RCC 7860 (cell line): ENCODE measurements around the gene SLC25A30.
A peak's percentile ranks its signal among the peaks of the same experiment; 100 is the strongest.
"Not testable (repeated sequence)": the region's sequence is repeated elsewhere in the genome, so short reads cannot be mapped to it uniquely, and the experiment has no call there.

ENCODE experiments used
- DNase-seq: peaks from one replicate; pipeline ENCODE4 v3.0.0-alpha.2; 2015; ENCODE audit warnings: low spot score
- FAIRE-seq: peaks from 2 replicates; lab custom pipeline; 2012; peaks lifted over from hg19 to GRCh38; lab: Jason Lieb, UNC

The SLC25A30 gene

DNA sequence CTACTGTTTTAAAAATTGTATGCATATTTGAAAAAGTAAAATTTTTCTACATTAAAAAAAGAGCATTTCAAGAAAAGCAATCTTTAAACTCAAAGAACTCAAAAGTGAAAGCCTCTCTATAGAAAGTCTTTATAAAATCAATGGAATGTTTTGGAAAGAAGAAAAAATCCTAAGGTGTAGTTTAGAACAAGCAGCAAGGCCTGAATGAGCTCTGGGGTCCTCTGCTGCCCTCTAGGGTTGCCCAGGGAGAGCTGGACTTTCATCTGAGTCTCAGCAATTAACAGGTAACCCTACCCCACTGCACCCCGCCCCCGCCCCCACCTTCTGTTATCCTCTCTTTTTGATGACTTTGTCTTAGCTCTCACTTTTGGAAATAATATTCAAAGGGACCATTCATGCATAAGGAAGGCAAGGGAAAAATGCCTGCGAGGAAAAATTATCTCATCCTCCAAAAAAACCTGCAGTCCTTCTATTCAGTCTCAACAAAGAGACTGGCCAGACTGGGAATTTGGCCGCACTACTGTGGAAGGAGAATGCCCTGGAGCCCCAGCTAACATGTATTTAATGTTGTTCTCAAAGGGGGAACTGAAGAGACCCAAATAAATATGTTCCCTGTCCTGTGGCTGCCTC is 24.1 kb downstream of the SLC25A30 start:
- peak; percentile 34 for DNase-seq
- FAIRE-seq, result no peak

DNA sequence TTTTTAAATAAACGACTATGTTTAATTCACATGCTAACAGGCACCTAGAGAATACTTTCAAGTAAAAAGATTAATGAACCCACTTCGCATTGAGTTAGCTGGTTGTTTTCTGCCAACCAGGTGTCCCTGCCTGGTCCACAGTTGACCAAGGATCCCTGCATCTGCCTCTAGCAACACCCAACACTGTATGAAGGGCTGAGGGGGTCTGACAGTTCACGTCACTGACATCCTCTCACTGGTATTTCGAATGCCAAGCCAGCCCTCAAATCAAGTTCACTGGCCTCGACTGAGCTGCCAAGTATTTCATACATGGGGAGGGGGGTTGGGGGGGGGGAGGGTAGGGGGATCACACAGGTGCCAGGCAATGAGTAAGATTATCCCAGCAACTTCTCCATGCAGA is 25.4 kb downstream of the SLC25A30 start:
- DNase-seq (no peak), FAIRE-seq (no peak)

DNA sequence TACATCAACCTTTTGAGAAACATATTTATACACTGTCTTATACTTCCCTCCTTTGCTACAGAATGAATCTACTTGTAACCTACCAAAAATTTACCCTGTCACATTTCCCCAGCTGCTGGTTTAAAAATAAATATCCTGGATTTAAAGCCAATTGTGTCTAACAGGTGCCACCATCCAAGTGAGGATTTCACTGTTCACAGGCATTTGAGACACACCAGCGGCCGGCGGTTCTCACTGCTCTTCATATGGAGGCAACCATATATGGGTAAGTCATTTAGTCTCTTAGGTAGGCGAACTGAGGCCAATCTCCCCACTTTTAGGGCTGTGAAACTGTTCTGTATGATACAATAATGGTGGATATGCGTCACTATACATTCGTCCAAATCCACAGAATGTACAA is 26.2 kb downstream of the SLC25A30 start:
- DNase-seq (no peak), FAIRE-seq (no peak)

DNA sequence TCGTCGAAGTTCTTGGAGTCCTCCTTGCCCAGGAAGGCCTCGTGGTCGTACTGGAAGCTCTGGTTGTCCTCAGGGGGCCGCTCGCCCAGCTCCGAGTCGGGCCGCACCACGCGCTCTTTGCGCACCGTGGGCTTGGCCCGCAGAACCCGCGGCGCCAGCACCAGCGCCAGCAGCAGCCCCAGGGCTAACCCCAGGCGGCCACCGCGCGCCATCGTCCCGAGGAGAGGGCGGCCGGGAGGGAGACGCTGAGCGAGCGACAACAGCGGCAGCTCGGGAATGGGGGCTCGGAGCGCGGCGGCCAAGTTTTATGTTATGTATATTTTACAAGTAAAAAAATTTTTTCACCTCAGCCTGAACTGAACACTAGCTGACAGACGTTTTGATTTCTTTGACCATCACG is 27.0 kb downstream of the SLC25A30 start:
- not testable (repeated sequence) for FAIRE-seq

DNA sequence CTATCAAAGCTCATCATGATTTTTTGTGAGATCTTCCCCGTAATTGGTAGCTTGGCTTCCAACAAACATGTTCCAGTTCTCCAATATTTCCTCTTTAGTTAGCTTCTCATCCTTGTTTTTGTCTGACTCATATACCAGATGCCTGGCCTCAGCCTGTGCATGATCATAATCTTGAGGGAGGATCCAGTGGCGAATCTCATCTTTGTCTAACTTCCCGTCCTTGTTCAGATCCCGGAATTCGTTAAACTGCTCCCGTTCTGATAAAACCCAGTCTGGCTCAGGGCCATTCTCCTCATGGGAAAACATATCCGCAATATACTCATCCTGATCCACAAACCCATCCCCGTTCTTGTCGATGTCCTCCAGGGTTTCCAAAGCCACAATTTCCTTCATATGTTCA is 27.8 kb downstream of the SLC25A30 start:
- not testable (repeated sequence) for FAIRE-seq, DNase-seq

More for the DNA sequence above, 27.0 kb downstream of the SLC25A30 start:
- DNase-seq, result not testable (repeated sequence)

DNA sequence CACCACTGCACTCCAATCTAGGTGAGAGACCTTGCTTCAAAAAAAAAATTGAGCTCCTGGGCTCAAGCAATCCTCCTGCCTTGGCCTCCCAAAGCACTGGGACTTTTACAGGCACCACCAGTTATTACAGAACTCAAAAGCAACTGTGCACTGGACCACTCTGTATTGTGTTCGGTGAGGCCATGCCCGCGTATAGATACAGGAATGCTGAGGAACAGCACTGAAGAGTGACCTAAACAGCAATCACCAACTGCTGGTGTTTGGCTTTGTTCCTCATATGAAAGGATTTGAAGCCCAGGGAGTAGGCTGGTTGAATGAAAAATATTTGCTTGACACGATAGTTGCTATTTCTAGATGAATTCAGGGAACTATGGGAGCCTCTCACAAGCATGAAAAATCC is 29.5 kb downstream of the SLC25A30 start:
- DNase-seq, result no peak
- FAIRE-seq, result no peak

DNA sequence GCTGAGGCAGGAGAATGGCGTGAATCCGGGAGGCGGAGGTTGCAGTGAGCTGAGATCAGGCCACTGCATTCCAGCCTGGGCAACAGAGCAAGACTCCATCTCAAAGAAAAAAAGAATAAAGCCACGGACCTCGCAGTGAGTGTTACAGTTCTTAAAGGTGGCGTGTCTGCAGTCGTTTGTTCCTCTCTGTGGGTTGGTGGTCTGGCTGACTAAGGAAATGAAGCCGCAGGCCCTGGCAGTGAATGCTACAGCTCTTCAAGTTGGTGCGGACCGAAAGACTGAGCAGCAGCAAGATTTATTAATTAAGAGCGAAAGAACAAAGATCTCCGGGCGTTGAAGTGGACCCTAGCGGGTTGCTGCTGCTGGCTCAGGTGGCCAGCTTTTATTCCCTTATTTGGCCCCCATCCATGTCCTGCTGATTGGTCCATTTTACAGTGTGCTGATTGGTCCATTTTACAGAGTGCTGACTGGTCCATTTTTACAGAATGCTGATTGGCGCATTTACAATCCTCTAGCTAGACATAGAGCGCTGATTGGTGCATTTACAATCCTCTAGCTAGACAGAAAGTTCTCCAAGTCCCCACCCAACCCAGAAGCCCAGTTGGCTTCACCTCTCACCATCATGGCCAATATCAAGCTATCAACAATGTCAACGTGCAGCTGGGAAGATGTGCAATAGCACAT is 31.1 kb downstream of the SLC25A30 start:
- not testable (repeated sequence) for FAIRE-seq, DNase-seq

DNA sequence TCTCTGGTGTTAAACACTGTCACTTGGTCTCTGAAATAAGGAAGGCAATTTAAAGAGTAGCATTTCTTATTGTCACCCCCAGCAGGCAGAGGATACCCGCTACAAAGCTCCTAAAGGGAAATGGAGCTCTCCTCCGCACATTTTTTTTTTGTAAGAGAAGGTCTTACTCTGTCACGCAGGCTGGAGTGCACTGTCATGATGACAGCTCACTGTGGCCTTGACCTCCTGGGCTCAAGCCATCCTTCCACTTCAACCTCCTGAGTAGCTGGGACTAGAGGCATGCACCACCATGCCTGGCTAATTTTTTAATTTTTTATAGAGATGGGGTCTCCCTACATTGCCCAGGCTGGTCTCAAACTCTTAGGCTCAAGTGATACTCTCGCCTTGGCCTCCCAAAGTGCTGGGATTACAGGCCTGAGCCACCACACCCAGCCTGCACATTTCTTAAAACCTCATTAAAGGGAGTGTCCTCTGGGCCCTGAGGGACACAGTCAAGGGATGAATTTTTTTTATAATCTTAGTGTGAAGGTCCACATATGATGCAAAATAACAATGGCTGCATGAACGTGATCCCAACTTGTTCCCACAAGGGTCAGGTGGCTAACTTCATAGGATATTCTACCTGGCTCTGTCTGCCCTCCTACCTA is 32.1 kb downstream of the SLC25A30 start:
- no peak for DNase-seq
- no peak for FAIRE-seq

DNA sequence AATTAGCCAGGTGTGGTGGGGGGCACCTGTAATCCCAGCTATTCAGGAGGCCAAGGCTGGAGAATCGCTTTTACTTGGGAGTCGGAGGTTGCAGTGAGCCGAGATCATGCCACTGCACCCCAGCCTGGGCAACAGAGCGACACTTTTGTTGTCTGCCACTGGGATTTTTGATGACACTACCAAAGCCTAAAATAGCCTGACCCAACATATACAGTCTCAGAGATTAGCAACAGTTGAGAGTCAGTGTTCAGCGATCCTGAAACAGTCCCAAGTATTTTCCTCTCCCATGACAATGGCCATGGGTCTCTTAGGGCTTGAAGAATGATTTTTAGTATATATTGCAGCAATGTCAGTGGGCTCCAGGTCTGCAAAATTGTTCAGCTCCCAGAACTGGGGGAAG is 32.9 kb downstream of the SLC25A30 start:
- DNase-seq, result no peak
- FAIRE-seq, result no peak

DNA sequence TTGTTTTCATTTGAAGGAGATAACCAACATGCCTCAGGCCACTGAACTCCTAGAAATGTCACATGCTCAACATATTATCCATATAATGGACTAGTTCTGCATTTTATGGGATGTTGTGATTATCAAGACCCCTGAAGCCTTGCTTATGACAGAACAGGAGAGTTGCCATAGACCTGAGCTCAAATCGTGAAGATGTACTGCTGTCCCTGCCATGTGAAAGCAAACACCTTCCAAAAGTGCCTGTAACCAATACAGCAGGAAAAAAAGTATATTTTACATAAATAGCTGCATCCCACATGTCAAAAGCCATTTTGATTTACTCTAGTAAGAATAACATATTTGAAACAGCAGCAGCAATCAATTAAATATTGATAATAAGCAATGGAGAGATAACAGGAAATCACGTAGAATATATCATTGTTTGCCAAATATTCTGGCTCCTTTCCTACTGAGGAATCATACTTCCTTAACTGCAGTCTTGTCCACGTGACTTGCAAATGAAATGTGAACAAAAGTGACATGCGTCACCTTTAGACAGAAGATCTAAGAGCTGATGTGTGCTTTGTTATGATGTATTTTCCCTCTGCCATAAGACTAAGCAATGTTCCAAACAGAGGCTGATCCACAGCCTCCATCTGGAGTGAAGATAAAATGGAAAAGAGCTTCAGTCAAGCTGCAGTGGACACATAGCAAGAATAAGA is 33.5 kb downstream of the SLC25A30 start:
- FAIRE-seq, result no peak

DNA sequence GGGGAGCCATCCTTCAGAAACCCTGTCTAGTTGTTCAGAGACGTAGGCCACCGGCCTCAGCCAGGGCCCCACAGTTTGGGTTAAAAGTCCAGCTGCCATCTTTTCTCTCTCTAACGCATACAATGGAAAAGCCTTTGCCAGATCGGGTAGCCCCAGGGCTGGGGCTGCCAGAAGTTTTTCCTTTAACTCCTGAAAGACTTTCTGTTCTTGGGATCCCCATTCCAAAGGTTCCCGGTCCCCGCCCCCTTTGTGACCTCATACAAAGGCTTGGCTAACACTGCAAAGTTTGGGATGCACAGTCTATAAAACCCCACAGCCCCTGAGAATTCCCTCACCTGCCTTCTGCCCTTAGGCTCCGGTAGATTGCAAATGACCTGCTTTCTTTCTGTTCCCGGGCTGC is 35.4 kb downstream of the SLC25A30 start:
- not testable (repeated sequence) for DNase-seq, FAIRE-seq

More for the DNA sequence above, 33.5 kb downstream of the SLC25A30 start:
- DNase-seq, result no peak

DNA sequence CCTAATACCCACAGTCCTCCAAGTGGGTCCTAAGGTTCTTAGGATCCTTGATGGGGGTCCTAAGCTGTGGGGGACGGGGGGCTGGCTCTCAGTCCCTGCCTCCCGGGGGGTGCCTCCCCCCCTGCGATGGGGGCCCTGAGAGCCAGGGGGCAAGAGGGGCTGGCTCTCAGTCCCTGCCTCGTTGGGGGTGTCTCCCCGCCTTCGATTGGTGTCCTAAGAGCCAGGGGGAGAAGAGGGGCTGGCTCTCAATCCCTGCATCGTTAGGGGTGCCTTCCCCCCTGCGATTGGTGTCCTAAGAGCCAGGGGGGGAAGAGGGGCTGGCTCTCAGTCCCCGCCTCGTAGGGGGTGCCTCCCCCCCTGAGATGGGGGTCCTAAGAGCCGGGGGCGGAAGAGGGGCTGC is 37.0 kb downstream of the SLC25A30 start:
- no peak for FAIRE-seq
- no peak for DNase-seq

DNA sequence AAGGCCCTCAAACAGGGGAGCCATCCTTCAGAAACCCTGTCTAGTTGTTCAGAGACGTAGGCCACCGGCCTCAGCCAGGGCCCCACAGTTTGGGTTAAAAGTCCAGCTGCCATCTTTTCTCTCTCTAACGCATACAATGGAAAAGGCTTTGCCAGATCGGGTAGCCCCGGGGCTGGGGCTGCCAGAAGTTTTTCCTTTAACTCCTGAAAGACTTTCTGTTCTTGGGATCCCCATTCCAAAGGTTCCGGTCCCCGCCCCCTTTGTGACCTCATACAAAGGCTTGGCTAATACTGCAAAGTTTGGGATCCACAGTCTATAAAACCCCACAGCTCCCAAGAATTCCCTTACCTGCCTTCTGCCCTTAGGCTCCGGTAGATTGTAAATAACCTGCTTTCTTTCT is 37.5 kb downstream of the SLC25A30 start:
- not testable (repeated sequence) for FAIRE-seq, DNase-seq

DNA sequence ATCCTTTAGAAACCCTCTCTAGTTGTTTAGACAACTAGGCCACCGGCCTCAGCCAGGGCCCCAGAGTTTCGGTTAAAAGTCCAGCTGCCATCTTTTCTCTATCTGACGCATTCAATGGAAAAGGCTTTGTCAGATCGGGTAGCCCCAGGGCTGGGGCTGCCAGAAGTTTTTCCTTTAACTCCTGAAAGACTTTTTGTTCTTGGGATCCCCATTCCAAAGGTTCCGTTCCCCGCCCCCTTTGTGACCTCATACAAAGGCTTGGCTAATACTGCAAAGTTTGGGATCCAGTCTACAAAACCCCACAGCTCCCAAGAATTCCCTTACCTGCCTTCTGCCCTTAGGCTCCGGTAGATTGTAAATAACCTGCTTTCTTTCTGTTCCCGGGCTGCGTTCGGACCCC is 38.7 kb downstream of the SLC25A30 start:
- not testable (repeated sequence) for DNase-seq, FAIRE-seq

DNA sequence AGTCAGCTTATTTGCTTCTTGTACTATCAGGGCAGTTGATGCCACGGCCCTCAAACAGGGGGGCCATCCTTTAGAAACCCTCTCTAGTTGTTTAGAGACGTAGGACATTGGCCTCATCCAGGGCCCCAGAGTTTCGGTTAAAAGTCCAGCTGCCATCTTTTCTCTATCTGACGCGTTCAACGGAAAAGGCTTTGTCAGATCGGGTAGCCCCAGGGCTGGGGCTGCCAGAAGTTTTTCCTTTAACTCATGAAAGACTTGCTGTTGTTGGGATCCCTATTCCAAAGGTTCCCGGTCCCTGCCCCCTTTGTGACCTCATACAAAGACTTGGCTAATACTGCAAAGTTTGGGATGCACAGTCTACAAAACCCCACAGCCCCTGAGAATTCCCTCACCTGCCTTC is 39.4 kb downstream of the SLC25A30 start:
- FAIRE-seq, DNase-seq: not testable (repeated sequence)

DNA sequence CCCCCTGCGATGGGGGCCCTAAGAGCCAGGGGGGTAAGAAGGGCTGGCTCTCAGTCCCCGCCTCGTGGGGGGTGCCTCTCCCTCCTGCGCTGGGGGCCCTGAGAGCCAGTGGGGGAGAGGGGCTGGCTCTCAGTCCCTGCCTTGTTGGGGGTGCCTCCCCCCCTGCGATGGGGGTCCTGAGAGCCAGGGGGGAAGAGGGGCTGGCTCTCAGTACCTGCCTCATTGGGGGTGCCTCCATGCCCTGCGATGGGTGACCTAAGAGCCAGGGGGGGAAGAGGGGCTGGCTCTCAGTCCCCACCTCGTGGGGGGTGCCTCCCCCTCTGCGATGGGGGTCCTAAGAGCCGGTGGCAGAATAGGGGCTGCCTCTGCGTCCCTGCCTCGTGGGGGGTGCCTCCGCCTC is 40.9 kb downstream of the SLC25A30 start:
- FAIRE-seq, DNase-seq: not testable (repeated sequence)

DNA sequence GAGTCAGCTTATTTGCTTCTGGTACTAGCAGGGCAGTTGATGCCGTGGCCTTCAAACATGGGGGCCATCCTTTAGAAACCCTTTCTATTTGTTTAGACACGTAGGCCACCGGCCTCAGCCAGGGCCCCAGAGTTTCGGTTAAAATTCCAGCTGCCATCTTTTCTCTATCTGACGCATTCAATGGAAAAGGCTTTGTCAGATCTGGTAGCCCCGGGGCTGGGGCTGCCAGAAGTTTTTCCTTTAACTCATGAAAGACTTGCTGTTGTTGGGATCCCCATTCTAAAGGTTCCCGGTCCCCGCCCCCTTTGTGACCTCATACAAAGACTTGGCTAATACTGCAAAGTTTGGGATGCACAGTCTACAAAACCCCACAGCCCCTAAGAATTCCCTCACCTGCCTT is 41.5 kb downstream of the SLC25A30 start:
- DNase-seq, FAIRE-seq: not testable (repeated sequence)

DNA sequence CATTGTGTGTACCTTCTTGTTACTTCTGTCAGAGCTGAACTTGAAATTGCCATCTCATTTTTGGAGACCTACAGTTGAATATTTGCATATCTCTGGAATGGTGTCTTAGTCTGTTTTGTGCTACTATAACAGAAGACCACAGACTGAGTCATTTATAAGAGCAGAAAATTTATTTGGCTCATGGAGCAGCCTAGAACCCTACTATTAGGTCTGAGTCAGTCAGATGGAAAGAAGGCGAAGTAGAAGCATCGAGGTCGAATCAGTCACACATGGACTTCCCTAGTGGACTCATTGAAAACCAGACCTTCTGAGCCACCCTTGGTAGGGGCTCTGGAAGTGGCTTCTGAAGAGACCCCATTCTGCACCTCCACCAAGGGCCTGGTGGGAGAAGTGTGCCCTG is 43.3 kb downstream of the SLC25A30 start:
- DNase-seq (no peak), FAIRE-seq (no peak)

DNA sequence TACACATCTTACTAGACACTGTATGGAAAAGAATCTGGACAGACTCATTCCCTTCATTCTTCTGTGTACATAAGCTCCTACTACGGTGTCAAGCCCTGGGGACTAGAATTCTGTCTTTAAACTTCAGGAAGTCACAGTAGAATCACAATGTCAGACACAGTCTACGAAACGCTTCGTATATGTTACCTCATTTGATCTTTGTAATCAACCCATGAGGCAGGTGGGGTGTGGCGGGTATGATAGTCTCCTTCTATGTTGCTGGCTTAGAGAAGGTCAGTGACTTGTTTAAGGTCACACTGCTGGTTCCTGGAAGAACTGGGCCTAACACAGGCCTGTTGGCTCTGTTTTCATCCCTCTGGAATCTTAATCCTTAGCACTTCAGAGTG is 45.0 kb downstream of the SLC25A30 start:
- FAIRE-seq (no peak), DNase-seq (no peak)

DNA sequence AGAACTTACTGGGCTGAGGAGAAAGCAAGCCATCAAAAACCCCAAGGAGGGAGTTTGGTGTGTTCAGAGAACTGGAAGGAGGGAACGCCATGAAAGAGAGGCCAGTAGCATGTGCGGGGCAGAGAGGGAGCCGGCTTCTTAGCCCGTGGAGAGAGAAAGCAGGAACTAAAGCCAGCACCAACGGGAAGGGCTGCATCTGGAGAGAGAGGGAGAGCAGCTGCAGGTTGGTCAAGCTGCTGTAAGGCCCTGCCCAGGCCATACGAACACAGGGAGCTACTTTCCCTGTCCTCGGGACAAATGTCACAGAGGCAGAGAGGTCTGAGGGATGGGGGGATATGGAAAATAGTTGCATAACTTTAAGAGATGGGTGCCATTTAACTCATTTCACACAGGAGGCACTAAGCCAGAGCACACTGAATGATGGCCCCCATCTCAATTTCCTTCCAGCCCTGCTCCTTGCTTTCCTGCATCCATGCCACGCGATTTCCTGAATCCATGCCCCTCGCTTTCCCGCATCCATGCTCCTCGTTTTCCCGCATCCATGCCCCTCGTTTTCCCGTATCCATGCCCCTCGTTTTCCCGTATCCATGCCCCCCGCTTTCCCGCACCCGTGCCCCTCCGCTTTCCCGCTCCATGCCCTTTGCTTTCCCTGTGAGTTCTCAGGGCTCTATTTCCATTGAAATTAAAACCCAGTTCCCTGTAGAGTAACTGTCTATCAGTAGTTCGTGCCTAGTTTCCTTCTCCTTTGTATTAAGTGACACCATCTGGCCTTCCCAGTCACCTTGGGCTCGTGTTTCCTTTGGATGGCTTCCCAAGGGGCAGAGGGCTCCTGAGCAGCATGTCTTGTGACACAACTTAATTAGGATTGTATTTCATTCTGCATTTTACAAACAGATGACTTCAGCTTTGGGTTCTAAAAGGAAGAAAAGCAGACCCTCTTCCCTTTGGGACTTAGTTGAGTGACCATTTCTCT is 45.7 kb downstream of the SLC25A30 start:
- FAIRE-seq (no peak), DNase-seq (no peak)
